Activated T-cell treated with anti-CD3 and anti-CD28 coated beads for 24 hours (primary cell): Measurements from ENCODE around the gene PHLDB2.

Experiments used
- DNase-seq: peaks from one replicate; pipeline ENCODE4 v3.0.0-alpha.2; 2020; ENCODE audit warnings: low read depth

PHLDB2 gene

DNA sequence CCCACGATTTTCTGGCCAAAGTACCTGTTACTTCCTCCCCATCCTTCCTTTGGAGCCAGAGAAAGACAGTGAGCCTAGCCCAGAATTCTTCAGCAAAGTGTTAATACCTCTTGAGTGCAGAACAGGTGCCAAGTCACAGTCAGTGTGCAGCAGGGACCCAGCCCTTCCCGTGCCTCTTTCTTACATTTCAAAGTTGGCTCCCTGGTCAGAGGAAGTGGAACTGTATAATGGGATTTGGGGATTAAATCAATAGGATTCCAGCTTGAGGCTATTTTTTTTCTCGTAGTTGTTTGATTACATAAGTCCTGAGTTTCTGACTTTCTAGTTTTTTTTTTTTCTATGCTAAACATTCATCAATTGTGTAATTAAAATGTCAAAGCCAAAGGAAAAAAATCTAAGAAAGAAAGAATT, 67.2 kb downstream of the PHLDB2 start:
- DNase-seq, result no peak

DNA sequence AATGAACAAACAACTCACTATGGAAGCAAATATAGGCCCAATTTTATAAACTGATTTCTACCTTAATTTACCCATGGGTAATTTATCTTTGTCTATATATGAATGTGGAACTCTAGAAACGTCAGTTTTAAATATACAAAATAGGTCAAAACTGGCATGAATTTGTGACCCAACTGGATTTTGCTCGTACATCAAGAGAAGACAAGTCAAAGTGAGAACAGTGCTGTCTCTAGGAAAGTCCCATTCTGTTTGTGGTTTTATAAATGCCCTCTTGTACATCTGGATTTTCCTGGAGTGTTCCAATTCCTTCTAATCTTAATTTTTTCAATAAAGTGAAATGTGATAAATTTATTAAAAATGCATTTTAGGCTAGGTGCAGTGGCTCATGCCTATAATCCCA, 69.5 kb downstream of the PHLDB2 start:
- no peak for DNase-seq

DNA sequence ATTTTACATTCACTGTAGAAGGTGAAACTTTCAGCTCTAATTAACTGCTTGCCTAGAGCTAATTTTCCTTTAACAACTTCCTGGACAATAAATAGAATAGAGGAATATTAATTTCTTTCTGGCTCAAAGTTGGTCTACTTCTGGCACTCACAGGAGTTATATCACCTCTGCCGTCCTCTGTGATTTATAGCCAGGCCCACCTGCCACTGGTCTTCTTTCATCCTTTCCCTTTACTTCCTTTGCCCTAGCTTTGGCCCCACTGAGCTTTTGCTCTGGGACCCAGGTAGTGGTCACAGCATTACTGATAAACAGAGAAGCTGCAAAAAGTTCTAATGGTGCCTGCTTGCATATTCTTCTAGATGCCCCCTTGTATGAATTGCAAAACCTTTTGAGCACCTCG, 70.4 kb downstream of the PHLDB2 start:
- no peak for DNase-seq

DNA sequence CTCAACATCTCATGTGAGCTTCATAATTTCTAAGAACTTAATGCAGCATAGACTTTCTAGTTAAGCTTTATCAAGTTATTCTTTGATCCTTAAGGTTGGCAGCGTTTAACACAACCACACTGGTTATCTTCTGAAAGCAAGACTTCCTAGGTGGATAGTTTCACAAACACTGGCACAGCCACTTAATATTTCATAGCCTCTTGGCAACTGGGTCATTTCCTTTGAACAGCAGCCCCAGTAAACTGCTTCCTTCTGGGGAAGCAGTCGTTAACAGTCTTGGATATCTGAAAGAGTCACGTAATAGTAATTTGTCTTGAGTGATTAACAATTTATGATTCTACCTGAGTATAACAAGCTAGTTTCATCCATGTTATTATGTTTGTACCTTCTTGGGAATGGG, 73.9 kb downstream of the PHLDB2 start:
- DNase-seq, result no peak

DNA sequence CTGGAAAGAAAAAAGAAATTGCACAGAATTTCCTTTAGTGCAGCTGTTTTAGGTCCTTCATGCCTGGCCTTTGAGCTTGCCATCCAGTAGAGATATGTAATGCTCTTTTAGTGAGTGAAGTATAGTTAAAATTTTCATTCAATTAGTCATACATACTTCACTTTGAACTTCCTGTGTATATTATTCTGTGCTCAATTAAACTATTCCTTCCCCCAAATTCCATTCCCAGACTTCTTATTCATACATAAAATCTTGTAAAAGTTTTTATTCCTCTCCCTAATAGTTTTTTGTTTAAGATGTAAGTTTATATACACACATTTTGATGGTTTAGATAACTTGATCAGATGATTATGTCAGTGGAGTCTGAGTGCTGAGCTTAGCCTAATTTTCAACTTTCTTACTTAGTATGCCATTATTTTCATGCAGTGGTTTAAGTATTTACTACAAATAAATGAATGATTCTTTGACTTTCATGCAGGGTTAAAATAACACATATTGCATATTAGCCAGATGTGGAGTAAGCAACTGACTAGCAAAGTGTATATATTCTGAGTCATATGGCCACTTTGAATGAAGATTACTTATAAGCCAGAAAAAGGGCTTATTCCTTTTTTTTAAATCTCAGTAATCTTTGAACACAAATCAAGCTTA, 77.3 kb downstream of the PHLDB2 start:
- DNase-seq, result no peak

DNA sequence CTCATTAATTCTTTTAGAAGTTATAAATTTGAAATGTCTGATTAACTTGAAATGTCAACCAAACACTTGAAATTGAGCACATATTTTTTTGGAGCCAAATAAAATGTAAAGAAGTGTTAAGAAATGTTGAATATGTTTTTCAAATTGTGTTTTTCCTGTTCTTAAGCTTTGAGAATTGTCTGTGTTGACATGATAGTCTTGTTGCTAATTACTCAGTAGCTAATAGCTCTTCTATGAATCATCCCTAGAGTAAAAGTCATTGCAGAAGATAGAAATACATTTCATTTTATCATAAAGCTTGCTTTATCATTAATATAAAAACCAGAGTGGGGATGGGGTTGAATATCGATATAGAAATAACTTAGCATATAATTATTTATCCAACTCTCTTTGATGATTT, 77.9 kb downstream of the PHLDB2 start:
- no peak for DNase-seq

DNA sequence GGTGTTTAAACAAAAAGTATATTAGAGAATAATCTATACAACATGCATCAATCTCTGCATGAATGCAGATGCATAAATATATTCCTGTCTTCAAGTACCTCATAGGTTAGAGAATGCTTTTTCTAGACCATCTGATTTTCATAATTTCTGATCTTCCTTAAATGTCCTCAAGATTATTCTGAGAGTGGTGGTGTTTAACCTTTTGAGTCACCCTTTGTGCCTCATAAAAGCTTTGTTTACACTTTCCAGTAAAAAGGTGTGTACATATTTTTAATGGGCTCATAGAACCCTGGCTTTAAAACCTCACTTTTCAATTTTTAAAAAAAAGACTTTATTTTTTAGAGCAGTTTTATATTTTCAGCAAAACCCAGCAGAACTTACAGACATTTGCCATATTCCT, 78.8 kb downstream of the PHLDB2 start:
- DNase-seq, result no peak

DNA sequence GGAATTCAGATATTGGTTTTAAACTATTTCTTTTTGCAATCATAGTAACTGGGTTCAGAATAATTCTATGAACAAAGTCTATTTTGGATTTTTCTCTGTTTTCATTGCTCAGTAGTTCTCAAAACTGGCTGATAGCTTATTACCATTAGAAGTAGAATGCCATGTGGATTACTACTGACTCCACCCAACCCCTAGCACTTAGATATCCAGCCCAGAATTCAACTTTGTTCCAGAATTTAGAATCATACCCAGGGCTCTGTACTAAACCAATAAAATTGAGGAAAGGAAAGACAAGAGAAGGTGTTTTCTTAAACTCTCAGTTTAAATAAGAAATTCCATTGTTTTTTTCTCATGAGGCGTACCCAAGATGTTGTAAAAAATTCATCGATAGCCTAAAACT, 80.8 kb downstream of the PHLDB2 start:
- no peak for DNase-seq

DNA sequence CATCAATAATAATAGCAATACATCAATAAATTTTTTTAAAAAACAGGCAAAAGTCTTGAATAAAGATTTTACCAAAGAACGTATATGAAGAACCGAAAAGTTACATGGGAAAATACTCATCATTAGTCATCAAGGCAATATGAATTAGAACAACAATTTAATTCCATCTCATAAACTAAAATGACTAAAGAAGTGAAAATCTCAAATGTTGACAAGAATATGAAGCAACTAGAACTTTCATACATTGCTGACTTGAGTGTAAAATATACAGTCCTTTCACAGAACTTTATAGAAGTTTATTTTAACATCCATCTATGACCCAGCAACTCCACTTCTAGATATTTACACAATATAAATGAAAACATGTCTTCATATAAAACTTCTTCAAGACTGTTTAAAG, 84.5 kb downstream of the PHLDB2 start:
- no peak for DNase-seq

DNA sequence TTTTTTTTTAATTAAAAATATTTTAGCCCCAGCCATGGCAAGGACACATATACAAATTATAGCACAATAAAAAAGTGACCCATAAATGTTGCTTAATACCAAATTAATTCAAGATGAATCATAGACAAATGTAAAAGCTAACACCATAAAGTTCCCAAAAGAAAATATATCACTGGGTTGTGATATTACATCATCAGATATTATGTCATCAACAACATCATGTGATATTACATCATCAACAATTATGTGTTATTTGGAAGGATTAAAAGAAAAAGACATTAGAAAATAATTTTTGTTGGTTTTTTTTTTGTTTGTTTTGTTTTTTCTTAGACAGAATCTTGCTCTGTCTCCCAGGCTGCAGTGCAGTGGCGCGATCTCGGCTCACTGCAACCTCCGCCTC, 85.3 kb downstream of the PHLDB2 start:
- no peak for DNase-seq

DNA sequence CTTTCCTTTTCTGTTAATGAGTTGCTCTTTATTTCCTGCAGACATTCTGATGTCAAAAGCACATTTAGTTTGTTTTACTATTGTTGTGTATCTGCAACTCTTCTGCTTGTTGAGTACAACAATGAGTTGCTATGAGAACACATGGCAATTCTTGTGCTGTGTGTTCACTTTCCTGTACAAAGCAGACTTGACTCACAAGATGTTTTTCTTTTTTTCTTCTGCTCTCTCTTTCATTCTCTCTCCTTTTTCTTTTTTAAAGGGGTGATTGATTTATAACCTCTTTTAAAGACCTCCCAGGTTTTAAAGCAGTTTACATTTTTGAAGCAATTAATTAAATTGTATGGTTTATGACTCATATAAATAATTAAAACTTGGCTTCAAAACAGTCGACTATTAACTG, 88.2 kb downstream of the PHLDB2 start:
- no peak for DNase-seq

DNA sequence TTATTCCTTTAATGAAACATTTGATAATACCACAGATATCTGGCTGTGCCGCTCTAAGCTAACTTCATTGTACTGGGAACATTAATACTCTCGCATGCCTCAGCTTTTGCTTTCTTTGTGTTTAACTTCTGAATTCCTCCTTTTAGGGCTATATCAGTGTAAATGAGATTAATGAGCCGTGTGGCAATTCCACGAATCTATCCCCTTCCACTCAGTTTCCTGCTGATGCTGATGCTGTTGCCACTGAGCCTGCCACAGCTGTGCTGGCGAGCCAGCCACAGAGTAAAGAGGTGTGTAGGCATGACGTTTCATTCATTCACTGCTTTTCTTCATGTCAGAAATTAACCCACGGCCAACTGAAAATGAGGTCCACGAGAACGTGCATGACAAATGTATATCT, 89.7 kb downstream of the PHLDB2 start:
- DNase-seq, result no peak

DNA sequence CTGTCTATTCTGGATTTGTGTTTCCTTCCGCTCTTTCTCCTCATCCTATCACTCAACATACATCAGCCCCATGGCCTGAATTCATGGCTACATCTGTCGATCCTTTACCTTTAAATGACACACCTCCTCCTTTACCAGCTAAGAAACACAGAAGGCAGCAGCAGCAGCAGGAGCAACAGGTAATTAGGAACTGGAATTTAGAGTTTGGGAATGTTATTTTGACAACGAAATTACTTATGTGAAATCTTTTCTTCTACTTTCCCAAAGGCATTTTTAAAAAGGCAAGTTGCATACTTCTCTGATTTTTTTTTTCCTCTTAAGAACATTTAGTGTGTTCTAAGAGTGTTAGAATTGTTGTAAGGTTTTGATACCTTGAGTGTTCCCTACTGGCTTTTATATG, 90.6 kb downstream of the PHLDB2 start:
- DNase-seq, result no peak

DNA sequence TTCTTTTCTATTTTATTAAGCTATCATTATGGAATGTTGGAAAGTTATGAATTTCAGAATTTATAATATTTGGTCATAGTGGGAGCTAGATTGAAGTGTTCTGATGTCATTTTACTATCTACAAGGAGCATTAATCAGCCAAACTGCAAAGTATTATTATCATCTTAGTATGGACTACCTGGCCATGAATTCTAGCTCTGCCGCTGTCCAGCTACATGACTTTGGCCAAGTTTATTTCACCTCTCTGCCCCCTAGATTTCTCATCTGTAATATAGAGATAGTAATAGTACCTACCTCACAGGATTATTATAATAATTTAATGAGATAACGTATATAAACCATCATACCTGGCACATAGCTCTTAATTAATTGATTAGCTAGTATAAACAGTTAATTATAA, 92.0 kb downstream of the PHLDB2 start:
- no peak for DNase-seq

DNA sequence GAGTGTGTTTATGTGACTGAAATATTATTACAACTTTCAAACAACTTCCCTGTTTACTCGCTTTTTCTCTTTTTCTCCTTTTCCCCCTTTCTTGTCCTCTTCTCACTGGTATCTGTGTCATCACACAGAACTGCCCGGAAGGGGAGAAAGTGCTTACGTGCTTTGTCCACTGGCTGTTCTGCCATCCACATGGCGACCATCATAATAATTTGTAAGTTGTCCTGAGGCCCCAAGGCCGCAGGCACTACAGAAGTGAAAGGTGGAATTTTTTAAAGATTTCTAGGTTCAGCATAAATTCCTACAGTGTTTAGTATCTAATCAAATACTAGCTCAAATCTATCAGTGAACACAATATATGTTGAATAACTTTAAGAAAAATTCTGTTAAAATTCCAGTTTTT, 93.0 kb downstream of the PHLDB2 start:
- no peak for DNase-seq

DNA sequence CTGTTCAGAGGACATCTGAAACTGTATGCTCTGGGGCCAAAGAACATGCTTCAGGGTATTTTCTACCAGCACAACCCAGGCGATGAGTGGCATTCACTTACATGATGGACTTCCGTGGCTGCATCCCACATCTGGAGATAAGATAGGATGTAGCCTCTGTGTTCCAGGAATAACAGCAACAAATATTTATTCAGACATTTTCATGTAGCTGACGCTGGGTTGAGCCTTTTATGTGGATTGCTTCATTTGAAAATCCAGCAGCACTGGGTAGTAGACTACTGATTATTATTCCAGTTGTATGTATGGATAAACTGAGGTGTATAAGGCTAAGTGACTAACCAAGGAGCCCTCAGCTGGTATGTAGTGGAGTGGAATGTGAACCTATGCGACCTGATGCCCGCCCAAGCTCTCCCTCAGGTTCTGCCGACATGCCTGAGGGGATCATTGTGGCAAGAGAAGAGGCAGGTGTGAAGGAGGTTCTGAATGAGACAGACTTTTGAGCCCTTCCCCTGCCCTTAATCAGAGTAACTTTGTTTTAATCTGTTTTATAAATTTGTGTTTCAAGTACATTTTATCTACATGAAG, 93.9 kb downstream of the PHLDB2 start:
- no peak for DNase-seq

DNA sequence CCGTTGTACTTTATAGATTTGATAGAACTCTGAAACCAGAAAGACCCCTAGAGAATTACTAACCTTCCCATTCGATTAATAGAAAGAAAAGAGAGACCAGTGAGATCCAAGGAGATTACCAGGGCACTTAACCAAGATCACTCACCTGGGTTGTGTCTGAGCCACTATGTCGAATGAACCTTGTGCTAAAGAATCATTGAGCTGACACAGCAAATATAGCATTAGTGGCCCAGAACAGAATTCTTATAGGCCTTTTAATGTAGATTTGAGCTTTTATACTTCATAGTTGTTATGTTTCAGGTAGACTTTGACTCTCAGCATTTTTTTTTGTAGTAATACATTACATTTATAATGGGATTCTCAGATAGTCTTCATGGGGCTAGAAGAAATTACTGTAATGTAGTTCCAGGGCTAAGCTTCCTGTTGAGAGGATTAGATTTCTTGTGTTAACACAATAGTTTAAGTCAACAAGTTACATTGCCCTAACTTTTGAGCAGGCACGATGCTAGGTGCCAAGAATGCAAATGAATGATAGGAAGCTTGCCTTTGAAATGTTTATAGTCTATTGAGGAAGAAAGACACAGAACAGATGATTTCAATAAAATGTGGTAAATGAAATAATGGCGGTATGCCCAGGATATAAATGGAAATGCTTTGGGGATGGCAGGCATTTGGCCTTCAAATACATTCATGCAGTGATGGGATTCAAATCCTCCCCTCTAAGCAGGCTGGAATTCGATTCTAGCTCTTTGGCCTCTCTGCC, 95.3 kb downstream of the PHLDB2 start:
- DNase-seq, result no peak

DNA sequence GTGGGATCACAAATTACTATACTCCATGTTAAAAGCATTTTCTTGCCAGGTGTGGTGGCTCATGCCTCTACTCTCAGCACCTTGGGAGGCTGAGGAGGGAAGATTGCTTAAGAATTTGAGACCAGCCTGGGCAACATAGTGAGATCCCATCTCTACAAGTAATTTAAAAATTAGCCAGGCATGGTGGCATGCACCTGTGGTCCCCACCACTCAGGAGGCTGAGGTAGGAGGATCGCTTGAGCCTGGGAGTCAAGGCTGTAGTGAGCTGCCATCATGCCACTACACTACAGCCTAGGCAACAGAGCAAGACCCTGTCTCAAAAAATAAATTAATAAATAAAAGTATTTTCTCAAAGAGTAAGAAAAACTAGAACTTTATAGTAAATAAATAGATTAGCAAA, 96.8 kb downstream of the PHLDB2 start:
- DNase-seq, result no peak

DNA sequence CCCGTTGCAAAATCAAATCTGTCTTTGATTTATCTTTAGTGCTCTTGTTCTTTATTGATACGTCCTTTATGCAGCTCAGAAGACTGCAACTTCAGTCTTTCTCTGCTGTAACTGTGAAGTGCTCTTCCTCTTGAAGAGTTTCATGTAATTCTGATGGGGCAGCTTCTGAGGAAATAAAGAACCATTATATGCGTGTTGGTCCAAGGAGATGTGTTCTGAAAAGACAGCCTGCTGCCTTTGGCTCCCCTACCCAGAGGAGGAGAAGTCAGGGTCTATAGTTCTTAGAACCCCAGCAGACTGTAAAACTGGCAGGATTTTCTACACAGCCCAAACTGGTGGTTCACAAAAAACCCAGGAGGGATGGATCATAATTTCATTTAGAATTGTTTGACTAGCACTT, 97.4 kb downstream of the PHLDB2 start:
- DNase-seq, result no peak

DNA sequence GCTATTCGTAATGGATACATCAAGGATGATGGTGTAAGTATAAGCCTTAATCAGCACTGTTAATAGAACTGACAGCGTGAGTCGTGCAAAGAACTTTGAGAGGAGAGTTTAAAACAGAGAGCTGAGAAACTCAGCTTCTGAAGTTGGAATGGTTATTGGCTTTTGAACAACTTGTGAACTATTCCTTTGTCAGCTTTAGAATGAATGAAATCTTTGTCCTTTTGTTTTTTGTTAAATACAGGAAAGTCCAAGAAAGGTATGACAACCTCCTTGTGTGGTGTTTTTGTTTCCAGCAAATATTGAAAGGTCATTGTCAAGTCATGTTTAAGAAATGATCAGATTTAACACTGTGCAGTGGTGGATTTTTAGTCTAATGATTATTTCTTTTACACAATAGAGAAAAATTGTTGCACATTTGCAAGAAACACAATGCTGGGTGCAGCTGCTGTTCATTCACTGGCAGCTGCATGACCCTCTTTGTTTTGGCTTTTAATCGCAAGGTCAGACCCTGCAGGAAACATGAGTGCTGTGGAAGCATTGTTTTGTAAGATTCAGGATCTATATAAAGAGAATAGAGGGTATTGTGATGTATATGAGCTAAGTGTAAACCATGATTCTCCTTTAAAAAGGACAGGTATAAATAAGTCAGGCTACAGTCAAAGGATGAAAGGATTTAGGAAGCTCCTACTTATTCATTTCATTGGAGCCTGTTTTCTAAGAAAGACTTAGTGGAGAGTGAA, 98.1 kb downstream of the PHLDB2 start:
- no peak for DNase-seq

DNA sequence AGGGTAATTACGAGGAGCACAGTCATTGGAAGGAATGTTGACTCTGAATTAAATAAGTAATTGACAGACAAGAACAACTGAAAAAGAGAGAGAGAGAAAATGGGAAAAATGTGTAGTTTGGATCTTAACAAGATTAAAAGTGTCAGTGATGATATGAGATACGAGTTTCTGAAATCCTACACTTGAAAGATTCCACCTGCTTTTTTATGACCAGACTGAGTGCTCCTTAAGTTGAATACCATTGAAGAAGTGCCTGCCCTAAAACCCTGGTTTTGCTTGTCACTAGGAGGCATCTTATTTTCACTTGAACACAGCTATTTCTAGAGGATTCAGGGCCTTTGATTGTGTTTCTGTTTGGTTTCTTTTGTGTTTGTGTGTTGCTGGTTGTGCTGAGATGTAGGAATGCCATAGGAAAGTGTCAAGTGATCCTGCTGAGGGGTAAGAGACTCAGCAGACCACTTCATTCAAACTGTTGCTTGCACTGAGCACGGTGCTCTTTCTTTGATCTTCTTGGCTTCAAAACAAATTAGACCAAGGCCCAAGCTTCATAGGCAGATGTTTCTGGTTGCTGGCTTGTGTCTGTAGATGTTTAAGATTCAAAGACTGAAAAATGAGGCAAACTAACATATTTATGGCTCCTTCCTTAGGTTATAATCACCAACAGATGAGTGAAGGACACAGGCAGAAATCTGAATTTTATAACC, 102.5 kb downstream of the PHLDB2 start:
- no peak for DNase-seq

DNA sequence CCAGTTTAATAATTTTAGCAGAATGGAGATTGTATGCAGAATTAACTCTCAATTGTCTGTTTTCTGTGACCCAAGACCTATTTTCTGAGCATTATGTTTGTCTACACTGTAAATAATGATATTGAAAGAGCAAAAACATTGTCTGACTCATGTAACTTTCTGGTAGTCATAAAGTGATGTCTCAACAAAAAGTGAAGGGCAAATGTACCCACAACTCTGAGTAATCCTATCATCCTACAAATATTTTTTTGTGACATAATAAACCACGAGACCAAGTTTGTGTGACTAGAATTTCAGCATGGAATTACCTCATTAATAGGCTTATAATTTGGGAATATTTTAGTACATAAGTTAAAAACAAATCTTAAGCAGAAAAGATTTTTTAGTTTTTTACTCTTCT, 104.4 kb downstream of the PHLDB2 start:
- DNase-seq, result no peak
